Muscle of back (tissue), 13 donors: Measurements from ENCODE around the gene LYZL1. TPM values are rescaled to one million over a fixed set of nuclear protein-coding genes. Genes with fewer than 3 reads are reported as not detected.
"Not testable (repeated sequence)": the region's sequence is repeated elsewhere in the genome, so short reads cannot be mapped to it uniquely, and the experiment has no call there.

Source experiments
- DNase-seq, 3 donors: peaks; one replicate each; pipeline versions ENCODE4 v3.0.0 to v3.0.0-alpha.2; 2013
- long read RNA-seq, 9 donors: transcript quantifications; one replicate each; lab custom pipeline, GENCODE V29; 2026
- polyA plus RNA-seq, 10 donors: library from polyadenylated mRNA; unstranded; fragments of 120-200 nt; gene quantifications; one replicate each; pipeline ENCODE4 v1.2.1, GENCODE V29; 2013; ENCODE audit not compliant: insufficient read length in 10 of 10

The LYZL1 gene
- polyA plus RNA-seq: not detected
- long read RNA-seq, donor 1: 0 reads
- long read RNA-seq, donor 2: 0 reads
- long read RNA-seq, donor 3: 0 reads
- long read RNA-seq, donor 4: 0 reads
- long read RNA-seq, donor 5: 0 reads
- long read RNA-seq, donor 6: 0 reads
- long read RNA-seq, donor 7: 0 reads
- long read RNA-seq, donor 8: 0 reads
- long read RNA-seq, donor 9: 0 reads

DNA sequence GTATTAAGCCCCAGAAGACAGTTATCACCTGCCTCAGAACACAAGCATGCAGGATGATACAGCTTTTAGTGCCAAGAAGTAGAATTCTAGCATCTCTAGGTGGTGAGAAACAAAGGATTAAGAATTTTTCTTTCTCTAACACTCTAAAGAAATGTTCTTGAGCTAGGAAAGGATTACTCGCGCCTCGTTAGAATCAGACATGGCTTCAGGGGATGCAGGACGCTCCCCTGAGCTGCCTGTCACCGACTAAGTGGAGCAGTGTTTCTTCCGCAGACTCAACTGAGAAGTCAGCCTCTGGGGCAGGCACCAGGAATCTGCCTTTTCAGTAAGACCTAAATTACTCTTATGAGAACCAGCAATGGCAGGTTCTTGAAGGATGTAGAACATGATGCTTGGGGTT, at the start of gene LYZL1:
TSS of gene LYZL1 (plus strand) at position 165 of the 400 bp plus-strand sequence. CDS start 2,798 bp downstream, outside the sequence.
- DNase-seq: not testable (repeated sequence)

DNA sequence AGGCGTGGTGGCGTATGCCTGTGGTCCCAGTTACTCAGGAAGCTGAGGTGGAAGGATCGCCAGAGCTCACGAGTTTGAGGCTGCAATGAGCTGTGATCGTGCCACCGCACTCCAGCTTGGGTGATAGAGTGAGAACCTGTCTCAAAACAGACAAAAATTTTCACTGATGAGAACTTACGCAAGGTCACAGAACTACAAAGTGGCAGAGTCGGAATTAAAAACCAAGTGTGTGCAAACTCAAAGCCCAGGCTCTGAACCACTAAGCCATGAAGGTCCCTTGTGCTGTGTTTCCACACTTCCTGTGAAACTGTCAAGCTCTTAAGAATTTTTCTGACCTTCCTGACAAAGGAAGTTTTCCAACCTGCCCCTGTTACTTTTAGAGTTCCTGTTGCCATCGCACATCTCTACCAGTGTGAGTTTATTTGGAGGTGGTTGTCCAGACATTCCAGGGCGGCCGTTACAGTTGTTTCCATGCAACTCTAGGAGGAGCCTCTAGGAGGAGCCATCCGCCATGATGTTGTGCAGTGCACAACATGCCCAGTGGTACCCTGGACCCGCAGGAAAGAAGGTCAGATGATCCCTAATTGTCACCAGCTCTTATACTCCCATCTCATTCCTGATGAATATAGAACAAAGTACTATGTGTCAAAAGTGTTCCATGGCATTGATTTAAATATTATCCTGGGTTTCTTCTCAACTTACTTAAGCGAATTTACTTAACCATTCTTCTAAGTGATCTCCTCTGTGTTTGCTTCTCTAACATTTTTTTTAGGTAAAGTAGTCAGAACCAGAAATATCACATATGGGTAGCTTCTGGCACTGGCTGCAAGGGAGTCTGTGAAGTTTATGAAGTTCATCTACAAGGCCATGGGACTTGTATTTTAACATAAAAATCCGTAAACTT, 49.0 kb upstream of the LYZL1 start:
- no peak for DNase-seq

DNA sequence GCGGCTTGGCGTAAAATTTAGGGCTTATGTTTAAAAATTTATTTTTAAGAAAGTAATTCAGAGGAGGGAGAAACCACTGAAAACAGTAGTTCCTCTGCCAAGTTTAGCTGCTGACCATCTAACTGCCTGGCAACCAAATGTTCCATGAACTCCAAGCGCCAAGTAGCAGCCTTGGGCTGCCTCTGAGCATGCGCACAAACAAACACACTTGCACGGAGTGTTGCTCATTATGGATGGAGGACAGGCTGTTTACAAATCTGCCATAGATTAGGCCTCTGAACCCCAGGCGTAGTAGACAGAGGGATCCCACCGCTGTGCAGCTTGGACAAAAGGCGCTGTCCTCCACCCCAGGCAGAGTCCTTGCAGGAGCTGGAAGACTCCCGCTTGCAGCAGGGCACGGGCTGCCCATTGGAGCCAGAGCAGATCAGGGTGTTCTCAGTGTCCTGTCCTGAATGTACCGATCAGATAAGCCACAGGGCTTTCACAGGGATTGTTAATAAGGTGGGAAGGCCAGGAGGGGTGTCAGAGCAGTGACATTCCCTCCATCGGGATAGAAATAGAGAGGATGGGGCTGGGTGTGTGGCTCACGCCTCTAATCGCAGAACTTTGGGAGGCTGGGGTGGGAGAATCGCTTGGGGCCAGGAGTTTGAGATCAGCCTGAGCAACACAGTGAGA, 47.7 kb upstream of the LYZL1 start:
- DNase-seq: peak in 2 of 3 donors; percentile 26 to 32

DNA sequence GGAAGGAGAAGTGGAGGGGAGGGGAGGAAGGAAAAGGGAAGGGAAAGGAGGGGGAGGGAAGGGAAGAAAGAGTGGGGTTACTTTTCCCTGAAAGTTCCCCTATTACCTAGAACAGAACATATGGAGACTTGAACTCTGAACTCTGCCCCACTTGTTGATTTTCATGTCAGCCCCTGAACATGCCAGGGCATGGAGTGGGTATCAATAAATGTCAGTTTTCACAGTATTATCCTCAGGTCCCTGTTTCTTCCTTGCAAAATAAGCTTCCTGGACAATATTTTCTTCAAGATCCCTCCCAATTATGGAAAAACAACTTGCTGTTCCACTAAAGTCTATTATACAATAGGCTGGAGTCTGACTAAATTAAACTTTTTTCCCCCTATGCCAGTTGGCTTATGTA, 46.9 kb upstream of the LYZL1 start:
- DNase-seq: no peak

DNA sequence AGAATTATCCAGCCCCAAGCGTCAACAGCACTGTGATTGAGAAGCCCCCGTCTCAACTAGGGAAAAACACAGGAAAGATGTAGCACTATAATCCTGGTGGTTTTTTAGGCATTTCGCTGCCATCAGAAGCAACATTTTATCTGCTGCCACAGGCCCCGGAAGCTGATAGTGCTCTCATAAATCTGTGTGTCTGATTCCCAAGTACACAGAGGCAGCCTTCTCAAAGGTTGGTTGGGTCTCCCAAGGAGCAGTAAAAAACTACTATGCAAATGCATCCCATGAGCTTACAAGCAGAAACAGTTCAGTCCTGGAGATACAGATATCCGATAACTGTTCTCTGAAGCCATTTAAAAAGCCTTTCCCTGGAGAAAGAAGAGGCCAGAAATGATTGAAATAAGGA, 45.8 kb upstream of the LYZL1 start:
- no peak for DNase-seq

DNA sequence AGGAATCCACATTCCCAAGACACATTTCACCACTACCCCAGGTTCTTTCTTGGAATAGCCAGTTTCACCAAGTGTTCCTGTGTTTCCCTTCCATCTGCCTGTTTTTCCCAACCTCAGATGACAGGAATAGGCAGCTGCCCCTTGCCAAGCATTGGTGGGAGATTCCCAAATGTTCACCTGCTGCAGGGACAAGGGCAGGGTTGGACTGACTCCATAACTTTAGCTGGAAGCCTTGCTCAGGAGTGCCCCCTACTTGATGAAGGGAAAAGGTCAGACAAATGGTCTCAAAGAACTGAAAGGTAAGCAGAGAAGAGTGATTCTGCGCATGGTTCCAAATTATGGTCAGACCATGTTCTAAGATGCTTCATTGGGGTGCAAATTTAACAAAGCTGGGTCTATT, 45.1 kb upstream of the LYZL1 start:
- DNase-seq: no peak

DNA sequence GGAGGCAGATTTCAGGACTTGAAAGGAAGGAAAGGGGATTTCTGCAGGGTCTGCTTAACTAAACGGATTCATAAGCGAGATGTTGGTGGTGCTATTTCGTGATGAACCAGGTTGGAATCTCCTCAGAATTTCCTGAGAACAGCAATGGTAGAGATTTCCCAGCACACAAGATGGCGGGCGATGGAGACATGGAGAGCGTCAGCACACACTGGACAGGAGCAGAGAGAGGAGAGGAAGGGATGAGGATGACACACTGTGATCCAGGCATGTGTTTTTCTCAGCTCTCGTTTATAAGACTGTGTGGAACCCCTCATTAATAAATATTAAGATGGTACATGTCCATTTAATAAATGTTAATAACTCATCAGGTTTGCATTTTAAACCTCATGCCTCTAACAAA, 43.9 kb upstream of the LYZL1 start:
- DNase-seq: no peak

DNA sequence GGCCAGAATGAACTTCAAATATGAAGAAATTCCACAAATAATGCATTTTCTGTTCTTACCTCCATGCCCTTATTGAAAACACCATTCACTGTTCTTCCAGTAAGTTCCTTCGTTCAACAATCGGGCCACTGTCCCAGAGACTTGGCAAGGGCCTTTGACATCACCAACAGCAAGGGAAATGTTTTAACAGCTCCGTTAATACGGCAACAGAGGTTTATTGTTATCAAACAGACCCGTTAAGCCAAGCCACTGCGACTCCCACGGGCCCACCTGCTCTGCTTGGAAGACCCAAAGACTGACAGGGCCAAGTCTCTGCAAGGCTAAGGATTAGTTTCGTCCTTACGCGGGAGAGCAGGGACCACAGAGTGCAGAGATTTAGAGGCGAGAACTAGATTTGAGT, 43.4 kb upstream of the LYZL1 start:
- peak in 2 of 3 donors; percentile 49 to 58 for DNase-seq

DNA sequence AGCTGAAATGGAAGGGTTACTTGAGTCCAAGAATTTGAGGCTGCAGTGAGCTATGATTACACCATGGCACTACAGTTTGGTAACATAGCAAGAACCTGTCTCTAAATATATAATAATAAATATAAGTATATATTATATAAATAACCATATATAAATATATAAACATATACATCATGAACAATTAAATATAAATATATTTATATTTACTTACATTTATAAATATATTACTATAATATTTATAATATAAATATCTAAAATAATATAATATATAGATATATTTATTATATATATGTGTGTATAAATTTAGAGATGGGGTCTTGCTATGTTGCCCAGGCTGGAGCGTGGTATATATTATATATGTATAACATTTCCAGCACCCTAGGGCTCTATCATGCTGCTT, 42.4 kb upstream of the LYZL1 start:
- no peak for DNase-seq

DNA sequence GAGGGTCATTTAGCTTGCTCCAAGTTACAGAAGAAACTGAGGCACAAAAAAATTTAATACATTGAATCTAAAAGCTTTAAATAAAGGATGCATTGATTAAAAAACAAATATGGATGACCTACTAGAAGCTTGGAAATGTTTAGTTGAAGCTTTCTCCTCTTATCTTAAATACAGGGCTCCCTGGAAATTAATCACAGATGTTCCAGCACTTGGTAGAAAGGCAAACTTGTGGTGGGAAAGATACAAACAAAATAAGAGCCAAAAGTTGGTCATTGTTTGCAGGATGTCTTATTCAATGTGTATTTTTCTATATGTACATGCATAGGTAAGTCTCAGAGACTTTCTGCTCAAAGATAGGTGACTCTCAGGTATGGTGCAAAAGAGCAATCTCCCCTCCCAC, 40.7 kb upstream of the LYZL1 start:
- no peak for DNase-seq

DNA sequence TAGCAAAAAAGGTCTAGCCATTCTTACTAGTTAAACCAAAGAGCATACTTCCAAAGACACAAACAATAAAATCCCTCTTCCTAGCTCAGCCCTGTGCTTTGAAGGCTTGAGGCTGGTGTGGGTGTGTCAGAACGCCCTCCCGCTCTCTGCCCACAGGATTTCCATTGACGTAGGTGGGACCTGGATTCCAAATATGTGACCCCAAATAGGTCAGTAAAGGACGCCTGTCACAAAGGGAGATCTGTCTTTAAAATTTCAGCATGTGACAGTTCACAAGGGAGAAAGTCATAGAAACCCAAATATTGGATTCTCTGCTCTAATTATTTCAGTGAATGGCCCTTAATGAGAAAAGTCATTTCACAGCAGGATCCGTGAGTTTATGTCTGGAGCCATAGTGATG, 39.9 kb upstream of the LYZL1 start:
- DNase-seq: no peak

DNA sequence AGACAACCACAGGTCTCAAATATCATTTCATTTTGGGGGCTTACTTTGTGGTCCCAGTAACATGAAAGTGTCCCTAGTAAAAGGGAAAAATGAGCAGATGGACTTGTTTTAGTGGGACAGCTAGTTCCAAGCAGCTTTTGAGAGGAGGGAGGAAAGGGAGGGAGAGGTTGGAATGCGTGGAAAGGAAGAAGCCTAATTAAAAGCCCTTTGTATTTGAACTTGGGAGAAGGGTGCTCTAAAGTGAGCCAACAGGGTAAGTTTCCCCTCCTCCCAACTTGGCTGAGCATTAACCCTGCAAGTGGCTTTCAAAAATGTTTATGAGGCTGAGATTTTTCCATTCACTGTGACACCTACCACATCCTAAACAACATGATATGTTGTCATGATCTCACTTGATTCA, 38.8 kb upstream of the LYZL1 start:
- DNase-seq: no peak

DNA sequence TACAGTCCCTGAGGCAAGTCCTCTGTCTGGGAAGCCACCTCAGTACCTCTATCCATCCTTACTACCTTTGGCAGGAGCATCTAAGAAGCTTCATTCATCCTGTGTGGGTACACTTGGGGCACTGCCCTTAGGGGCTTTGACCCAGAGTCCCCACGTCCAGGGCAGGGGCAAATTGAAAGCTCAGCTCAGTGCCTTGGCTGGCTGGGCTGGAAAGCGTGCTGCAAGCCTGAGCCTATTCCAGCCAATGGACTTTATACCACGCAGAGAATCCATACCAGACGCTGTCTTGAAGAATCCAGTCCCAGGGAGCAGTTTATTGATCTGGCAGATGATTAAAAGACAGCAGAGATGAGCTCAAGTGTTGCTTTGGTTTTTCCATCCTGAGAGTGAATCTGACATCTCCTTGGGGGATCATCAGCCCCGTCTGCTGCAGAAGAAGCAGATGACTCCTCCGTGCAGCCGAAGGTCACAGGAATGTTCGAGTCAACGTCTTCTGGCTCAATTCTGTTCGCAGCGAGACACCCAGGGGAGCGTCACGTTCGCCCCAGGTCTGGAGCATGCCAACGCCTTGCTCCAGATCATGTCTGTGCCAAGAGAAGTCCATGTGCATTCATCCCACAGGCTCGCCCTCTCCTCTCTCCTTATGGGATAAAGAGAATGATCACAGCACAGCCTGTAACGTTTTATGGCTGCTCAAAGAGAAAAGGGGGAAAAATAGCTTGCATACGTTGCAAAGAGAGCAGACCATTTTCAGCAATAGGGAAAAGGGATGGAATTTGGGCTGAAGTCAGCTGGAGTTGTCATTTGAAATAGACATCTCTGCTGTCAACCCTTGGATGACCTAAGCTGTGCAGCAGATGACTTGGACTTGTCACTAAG, 35.8 kb upstream of the LYZL1 start:
- DNase-seq: peak; percentile 76 to 94 (median 85)

DNA sequence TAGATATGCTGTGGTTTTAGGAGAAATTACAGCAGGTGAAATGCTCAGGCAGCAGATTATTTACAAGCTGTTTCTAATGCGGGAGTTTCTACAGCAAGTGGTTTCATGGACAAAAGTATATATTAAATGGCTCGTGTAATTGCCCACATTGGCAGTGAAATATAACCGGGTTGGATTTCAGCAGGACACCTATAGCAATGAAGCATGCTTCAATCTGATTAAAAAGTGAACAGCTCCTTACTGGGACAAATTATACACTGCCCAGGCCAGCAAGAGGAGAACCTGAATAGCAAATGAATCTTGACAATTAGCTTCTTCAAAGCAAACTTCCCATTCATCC, 35.2 kb upstream of the LYZL1 start:
- DNase-seq: no peak

DNA sequence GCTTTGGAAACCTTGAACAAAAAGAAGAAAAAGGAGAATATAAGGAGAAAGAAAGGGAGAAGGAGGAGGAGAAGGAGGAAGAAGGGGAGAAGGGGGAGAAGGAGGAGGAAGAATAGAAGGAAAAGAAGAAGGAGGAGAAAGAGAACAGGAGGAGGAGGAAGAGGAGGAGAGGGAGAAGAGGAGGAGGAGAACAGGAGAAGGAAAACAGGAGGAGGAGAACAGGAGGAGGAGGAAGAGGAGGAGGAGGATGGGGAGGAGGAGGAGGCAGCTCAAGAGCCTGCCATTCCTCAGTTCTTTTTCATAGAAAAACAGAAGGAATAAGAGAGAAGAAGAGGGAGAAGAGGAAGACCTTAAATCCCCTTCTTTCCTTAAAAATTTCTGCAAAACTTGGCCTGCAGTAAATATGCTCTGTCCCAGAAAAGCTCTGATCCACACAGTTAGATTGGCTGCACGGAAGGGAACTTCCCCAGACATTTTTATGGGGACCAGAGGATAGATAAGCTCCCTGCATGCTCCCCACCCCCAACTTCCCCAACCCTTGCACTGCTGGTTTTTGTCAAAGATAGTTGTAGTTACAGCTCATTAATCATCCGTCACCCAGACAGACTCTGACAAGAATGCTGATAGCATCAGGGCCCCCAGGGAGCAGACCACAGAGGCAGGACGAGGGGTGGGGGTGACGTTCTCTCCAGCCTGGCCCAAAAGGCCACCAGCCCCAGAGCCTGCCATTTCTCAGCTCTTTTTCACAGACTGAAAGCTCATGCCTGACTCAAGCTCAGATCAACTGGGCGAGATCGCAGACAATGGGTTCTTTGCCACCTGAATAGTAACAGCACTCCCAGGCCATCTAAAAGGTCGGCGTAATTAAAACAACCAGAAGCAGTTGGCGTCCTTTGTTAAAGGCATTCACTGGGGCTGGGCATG, 34.5 kb upstream of the LYZL1 start:
- peak in 2 of 3 donors; percentile 19 to 39 for DNase-seq

DNA sequence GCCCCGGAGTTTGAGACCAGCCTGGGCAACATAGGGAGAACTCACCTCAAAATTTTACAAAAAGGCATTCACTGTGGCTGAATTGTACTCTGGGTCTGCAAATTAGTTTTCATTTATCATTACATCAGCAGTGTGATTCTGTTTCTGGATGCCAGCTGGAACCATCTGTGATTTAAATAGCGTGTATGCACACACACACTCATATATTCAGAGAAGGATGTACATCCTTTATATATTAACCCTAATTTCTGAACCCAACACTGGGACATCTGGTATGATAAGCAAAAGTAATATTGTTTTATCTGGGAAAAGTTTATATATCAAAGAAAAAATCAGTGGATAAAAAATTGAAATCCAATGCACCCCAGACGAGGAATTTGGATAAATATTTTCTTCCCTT, 33.8 kb upstream of the LYZL1 start:
- no peak for DNase-seq

DNA sequence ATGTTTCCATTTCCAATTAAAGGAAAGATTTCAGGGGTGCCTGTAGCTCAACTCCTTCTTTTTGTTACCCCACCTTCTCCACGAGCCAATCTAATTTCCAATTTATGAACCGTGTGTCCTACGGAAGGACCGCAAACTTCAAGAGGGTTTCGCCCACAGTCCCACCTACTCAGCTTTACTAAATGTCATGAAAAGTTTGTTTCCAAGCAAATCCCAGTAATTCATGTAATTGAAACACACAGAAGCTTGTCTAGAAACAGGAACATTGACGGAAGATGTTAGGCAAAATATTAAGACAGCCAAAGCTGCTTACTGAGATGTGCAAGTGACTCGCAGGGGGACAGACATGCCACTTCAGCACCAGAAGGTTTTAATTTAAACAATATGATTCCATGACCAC, 32.9 kb upstream of the LYZL1 start:
- no peak for DNase-seq

DNA sequence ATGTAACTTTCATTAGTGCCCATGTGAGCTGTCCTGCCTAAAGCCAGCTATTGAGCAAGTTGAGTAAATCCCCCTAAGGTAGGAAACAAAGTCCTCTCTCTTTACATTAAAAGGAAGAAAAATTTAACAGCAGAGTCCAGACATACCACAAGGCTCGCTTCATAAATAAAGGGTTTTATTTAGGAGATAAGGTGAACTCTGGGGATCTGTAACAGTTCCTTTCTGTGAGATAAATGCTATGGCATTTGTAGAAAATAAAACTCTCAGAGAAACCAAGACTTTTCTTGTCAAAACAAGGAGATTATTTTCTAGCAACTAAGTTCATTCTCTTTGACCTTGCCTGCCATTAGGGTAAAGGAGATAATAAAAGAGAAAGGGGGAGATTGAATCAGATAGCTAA, 32.3 kb upstream of the LYZL1 start:
- no peak for DNase-seq

DNA sequence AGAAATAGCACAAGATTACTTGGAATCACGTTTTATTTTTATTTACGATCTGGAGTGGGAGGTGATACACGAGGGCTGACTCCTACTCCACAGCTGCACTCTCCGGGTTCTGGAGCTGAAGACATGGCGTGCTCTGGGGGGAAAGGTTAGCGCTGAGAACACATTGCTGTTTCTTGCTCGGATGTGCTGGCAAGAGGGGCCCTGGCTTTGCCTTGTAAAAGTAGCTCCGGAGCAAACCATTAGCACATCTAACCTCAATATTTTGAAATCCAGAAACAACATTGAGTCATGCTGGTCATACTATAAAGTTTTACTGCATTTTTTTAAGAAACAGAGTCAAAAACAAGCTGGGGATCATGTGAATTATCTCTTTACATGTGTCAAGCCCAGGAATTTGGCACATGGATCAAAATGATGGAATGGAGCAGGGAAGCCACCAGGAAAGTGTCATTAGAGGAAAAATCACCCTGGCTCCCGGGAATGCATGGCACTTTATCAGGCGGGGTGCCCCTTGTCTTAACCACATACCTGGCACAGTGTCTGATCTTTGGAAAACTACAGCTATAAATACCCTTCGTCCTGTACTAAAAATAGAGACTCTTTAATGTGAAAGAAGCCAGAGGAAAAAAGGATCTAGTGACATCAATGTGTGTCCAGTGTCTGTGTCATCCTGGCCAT, 31.6 kb upstream of the LYZL1 start:
- DNase-seq: peak; percentile 56 to 91 (median 70)

DNA sequence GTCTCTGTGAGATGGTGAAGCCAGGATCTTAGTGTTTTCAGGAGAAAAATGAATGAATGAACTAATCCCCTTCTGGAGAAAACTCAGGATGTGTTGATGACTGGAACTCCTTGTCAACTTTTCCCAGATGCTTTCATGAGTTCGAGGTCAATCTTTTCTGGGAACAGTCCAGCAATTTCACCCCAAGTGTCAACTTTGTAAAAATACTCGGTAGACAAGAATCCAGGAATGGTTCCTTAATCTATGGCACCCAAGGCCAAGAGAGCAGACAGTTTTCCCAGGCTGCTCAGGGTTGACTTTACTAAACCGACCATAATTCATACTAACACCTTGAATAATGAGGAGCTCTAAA, 31.1 kb upstream of the LYZL1 start:
- no peak for DNase-seq
